ENCODE measurements around the gene APOBEC4.

DNA sequence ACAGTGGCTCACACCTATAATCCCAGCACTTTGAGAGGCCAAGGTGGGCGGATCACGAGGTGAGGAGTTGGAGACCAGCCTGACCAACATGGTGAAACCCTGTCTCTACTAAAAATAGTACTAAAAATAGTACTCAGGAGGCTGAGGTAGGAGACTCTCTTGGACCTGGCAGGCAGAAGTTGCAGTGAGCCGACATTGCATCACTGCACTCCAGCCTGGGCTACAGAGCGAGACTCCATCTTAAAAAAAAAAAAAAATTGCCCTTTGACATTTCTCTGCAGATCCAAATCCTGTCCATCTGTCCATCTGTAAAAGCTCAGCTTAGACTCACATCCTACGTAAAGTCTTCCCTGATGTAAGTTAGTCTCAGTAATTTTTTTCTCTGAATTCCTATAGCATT, 56.6 kb downstream of the APOBEC4 start:
- TF ChIP-seq, protein P1, sequence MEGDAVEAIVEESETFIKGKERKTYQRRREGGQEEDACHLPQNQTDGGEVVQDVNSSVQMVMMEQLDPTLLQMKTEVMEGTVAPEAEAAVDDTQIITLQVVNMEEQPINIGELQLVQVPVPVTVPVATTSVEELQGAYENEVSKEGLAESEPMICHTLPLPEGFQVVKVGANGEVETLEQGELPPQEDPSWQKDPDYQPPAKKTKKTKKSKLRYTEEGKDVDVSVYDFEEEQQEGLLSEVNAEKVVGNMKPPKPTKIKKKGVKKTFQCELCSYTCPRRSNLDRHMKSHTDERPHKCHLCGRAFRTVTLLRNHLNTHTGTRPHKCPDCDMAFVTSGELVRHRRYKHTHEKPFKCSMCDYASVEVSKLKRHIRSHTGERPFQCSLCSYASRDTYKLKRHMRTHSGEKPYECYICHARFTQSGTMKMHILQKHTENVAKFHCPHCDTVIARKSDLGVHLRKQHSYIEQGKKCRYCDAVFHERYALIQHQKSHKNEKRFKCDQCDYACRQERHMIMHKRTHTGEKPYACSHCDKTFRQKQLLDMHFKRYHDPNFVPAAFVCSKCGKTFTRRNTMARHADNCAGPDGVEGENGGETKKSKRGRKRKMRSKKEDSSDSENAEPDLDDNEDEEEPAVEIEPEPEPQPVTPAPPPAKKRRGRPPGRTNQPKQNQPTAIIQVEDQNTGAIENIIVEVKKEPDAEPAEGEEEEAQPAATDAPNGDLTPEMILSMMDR (IDR thresholded peaks at IDR 0.05; ENCODE audit: low read depth, low read length, missing input control): no peak
- no peak for TF ChIP-seq ZBTB33 (IDR thresholded peaks at IDR 0.05)
